ENCODE data around the gene SNORC.

The SNORC gene

GRCh38 chr2:232876161-232876977 is 6.3 kb downstream of the SNORC start:
- H3K27me3 ChIP-seq (ENCODE audit: control insufficient read depth, insufficient read depth, low read length): peaks cover 31% of the 10 kb centered on the region
- H3K36me3 ChIP-seq (ENCODE audit: control insufficient read depth, insufficient read depth, low read length): no peaks in the 10 kb centered on the region
- no peak overlapping the region for H3K27ac ChIP-seq (ENCODE audit: low read depth, low read length)
- no peaks in the 10 kb centered on the region for H3K4me1 ChIP-seq (ENCODE audit: control insufficient read depth, insufficient read depth, low read length)
- peak overlapping the region; percentile 65 for H3K4me3 ChIP-seq (ENCODE audit: low read depth, low read length)
- H3K9ac ChIP-seq (ENCODE audit: low read depth, low read length): peak overlapping the region; percentile 12; the same call in 1 of the 2 replicates
- H3K9me3 ChIP-seq (ENCODE audit: control insufficient read depth, insufficient read depth, low read length): no peaks in the 10 kb centered on the region

GRCh38 chr2:232876978-232877441 is 6.9 kb downstream of the SNORC start:
- peaks cover 31% of the 10 kb centered on the region for H3K27me3 ChIP-seq (ENCODE audit: control insufficient read depth, insufficient read depth, low read length)
- H3K27ac ChIP-seq (ENCODE audit: low read depth, low read length): no peak overlapping the region
- no peak overlapping the region; the same call in 1 of the 2 replicates for H3K9ac ChIP-seq (ENCODE audit: low read depth, low read length)
- peak overlapping the region; percentile 65; the same call in 1 of the 2 replicates for H3K4me3 ChIP-seq (ENCODE audit: low read depth, low read length)
- no peaks in the 10 kb centered on the region for H3K9me3 ChIP-seq (ENCODE audit: control insufficient read depth, insufficient read depth, low read length)
- H3K36me3 ChIP-seq (ENCODE audit: control insufficient read depth, insufficient read depth, low read length): no peaks in the 10 kb centered on the region
- no peaks in the 10 kb centered on the region for H3K4me1 ChIP-seq (ENCODE audit: control insufficient read depth, insufficient read depth, low read length)

GRCh38 chr2:232877940-232878511 is 8.0 kb downstream of the SNORC start:
- Histone ChIP-seq H3K36me3 (ENCODE audit: control insufficient read depth, insufficient read depth, low read length) (no peaks in the 10 kb centered on the region), H3K9ac (ENCODE audit: low read depth, low read length) (no peak overlapping the region), H3K4me3 (ENCODE audit: low read depth, low read length) (no peak overlapping the region), H3K4me1 (ENCODE audit: control insufficient read depth, insufficient read depth, low read length) (no peaks in the 10 kb centered on the region), H3K9me3 (ENCODE audit: control insufficient read depth, insufficient read depth, low read length) (no peaks in the 10 kb centered on the region), H3K27ac (ENCODE audit: low read depth, low read length) (no peak overlapping the region), H3K27me3 (ENCODE audit: control insufficient read depth, insufficient read depth, low read length) (peaks cover 31% of the 10 kb centered on the region)

GRCh38 chr2:232878855-232879617 is 9.0 kb downstream of the SNORC start:
- Histone ChIP-seq H3K4me1 (ENCODE audit: control insufficient read depth, insufficient read depth, low read length) (no peaks in the 10 kb centered on the region), H3K27me3 (ENCODE audit: control insufficient read depth, insufficient read depth, low read length) (peaks cover 31% of the 10 kb centered on the region), H3K4me3 (ENCODE audit: low read depth, low read length) (no peak overlapping the region), H3K36me3 (ENCODE audit: control insufficient read depth, insufficient read depth, low read length) (no peaks in the 10 kb centered on the region), H3K9me3 (ENCODE audit: control insufficient read depth, insufficient read depth, low read length) (no peaks in the 10 kb centered on the region), H3K27ac (ENCODE audit: low read depth, low read length) (no peak overlapping the region), H3K9ac (ENCODE audit: low read depth, low read length) (no peak overlapping the region)

- H3K4me3 ChIP-seq (ENCODE audit: low read depth, low read length): no peak overlapping the region
- H3K36me3 ChIP-seq (ENCODE audit: control insufficient read depth, insufficient read depth, low read length): no peaks in the 10 kb centered on the region
- no peak overlapping the region for H3K9ac ChIP-seq (ENCODE audit: low read depth, low read length)
- no peaks in the 10 kb centered on the region for H3K9me3 ChIP-seq (ENCODE audit: control insufficient read depth, insufficient read depth, low read length)
- peaks cover 31% of the 10 kb centered on the region for H3K27me3 ChIP-seq (ENCODE audit: control insufficient read depth, insufficient read depth, low read length)
- no peak overlapping the region for H3K27ac ChIP-seq (ENCODE audit: low read depth, low read length)
- H3K4me1 ChIP-seq (ENCODE audit: control insufficient read depth, insufficient read depth, low read length): no peaks in the 10 kb centered on the region
These were observed 9.8 kb downstream of the SNORC start for GRCh38 chr2:232879618-232880494.

- H3K36me3 ChIP-seq (ENCODE audit: control insufficient read depth, insufficient read depth, low read length): no peaks in the 10 kb centered on the region
- H3K4me1 ChIP-seq (ENCODE audit: control insufficient read depth, insufficient read depth, low read length): no peaks in the 10 kb centered on the region
- no peak overlapping the region for H3K4me3 ChIP-seq (ENCODE audit: low read depth, low read length)
- H3K9me3 ChIP-seq (ENCODE audit: control insufficient read depth, insufficient read depth, low read length): no peaks in the 10 kb centered on the region
- no peak overlapping the region for H3K9ac ChIP-seq (ENCODE audit: low read depth, low read length)
- H3K27ac ChIP-seq (ENCODE audit: low read depth, low read length): no peak overlapping the region
- peaks cover 25% of the 10 kb centered on the region for H3K27me3 ChIP-seq (ENCODE audit: control insufficient read depth, insufficient read depth, low read length)
These were observed 10.8 kb downstream of the SNORC start for GRCh38 chr2:232880764-232881351.

GRCh38 chr2:232882085-232882484 is 12.0 kb downstream of the SNORC start:
- Histone ChIP-seq H3K9ac (ENCODE audit: low read depth, low read length) (no peak overlapping the region), H3K27ac (ENCODE audit: low read depth, low read length) (no peak overlapping the region), H3K9me3 (ENCODE audit: control insufficient read depth, insufficient read depth, low read length) (no peaks in the 10 kb centered on the region), H3K4me1 (ENCODE audit: control insufficient read depth, insufficient read depth, low read length) (no peaks in the 10 kb centered on the region), H3K36me3 (ENCODE audit: control insufficient read depth, insufficient read depth, low read length) (no peaks in the 10 kb centered on the region), H3K27me3 (ENCODE audit: control insufficient read depth, insufficient read depth, low read length) (peaks cover 15% of the 10 kb centered on the region), H3K4me3 (ENCODE audit: low read depth, low read length) (no peak overlapping the region)

GRCh38 chr2:232882505-232883115 is 12.5 kb downstream of the SNORC start:
- Histone ChIP-seq H3K9ac (ENCODE audit: low read depth, low read length) (no peak overlapping the region), H3K36me3 (ENCODE audit: control insufficient read depth, insufficient read depth, low read length) (no peaks in the 10 kb centered on the region), H3K4me3 (ENCODE audit: low read depth, low read length) (no peak overlapping the region), H3K4me1 (ENCODE audit: control insufficient read depth, insufficient read depth, low read length) (no peaks in the 10 kb centered on the region; the same call in 1 of the 2 replicates), H3K27ac (ENCODE audit: low read depth, low read length) (no peak overlapping the region), H3K9me3 (ENCODE audit: control insufficient read depth, insufficient read depth, low read length) (no peaks in the 10 kb centered on the region), H3K27me3 (ENCODE audit: control insufficient read depth, insufficient read depth, low read length) (peaks cover 9% of the 10 kb centered on the region)

- H3K4me3 ChIP-seq (ENCODE audit: low read depth, low read length): no peak overlapping the region
- no peaks in the 10 kb centered on the region; the same call in 1 of the 2 replicates for H3K4me1 ChIP-seq (ENCODE audit: control insufficient read depth, insufficient read depth, low read length)
- no peak overlapping the region for H3K9ac ChIP-seq (ENCODE audit: low read depth, low read length)
- H3K9me3 ChIP-seq (ENCODE audit: control insufficient read depth, insufficient read depth, low read length): no peaks in the 10 kb centered on the region
- H3K27ac ChIP-seq (ENCODE audit: low read depth, low read length): no peak overlapping the region
- no peaks in the 10 kb centered on the region for H3K36me3 ChIP-seq (ENCODE audit: control insufficient read depth, insufficient read depth, low read length)
- H3K27me3 ChIP-seq (ENCODE audit: control insufficient read depth, insufficient read depth, low read length): 0 out of 2 replicates have a peak, but pooled peaks cover 3% of the 10 kb centered on the region
These were observed 13.2 kb downstream of the SNORC start for GRCh38 chr2:232883116-232883721.
